Activated naive CD4-positive, alpha-beta T cell treated with anti-CD3 and anti-CD28 coated beads, Interleukin-2, amount 50 U/mL, for 72 hours (primary cell): ENCODE measurements around the gene ACAP3. TPM values are rescaled to one million over a fixed set of nuclear protein-coding genes. Genes with fewer than 3 reads are reported as not detected.
A peak's percentile ranks its signal among the peaks of the same experiment; 100 is the strongest.

Experiments used
- ATAC-seq, 2 donors: fragments of 150-1000 bp; cut with Tn5 transposase; 2 replicates each; pipeline ENCODE4 v1.10.0; 2021; ENCODE audit warnings: mild to moderate bottlenecking in 2 of 2, moderate library complexity in 2 of 2
- DNase-seq, 2 donors: peaks; one replicate each; pipeline ENCODE4 v3.0.0; 2021 to 2022; ENCODE audit warnings: low spot score in 2 of 2
- H3K27ac Mint-ChIP-seq, 2 donors: one replicate each; pipeline ENCODE4 v1.8.0; 2022; ENCODE audit warnings: mild to moderate bottlenecking in 2 of 2, mixed read lengths in 2 of 2
- H3K36me3 Mint-ChIP-seq, 2 donors: one replicate each; pipeline ENCODE4 v1.8.0; 2022; ENCODE audit warnings: mixed read lengths in 2 of 2
- H3K9me3 Mint-ChIP-seq, 2 donors: one replicate each; pipeline ENCODE4 v1.8.0; 2022; ENCODE audit warnings: mixed read lengths in 2 of 2
- total RNA-seq, 2 donors: library from RNA; stranded (reverse); gene quantifications; one replicate each; pipeline ENCODE4 v1.2.3, GENCODE V29; 2022

Gene ACAP3
- total RNA-seq, 2 donors from 2014 or later = 38.3 to 52.4 TPM

DNA sequence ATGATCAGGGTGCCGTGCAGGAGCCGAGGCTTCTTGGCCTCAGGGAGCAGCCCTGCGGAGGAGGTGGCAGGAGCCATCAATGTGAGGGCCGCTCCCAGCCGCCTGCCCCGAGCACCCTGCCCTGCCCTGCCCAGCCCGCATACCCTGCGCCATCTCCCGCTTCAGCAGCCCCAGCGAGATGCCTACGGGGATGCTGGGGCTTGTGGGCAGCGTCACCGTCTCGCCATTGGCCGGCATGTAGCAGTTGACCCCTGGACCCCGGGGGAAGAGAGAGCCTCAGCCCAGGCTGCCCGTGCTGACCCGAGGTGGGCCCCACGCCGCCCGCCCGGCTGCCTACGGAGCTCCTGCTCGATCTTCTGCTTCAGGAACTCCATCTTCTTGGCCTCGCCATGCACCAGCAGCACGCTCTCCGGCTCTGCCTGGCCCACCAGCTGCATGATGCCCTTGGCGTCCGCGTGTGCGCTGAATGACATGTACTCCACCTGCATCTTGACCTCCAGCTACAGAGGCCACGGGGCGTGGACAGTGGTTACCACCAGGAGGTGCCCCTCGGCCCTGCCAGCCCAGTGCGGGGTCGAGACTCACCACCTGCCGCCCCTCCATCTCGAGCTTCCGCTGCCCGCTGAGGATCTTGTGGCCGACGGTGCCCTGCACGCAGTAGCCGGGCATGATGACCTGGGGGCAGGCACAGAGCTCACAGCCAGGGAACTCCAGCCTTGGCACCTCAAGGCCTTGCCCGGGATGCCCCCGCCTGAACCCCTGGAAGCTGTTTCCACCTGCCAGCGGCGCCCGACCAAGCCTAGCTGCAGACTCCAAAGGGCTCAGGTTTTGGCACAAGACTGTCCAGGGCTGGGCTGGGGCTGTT is 5.0 kb upstream of the ACAP3 start:
- ATAC-seq (no peak), DNase-seq (no peak)
- Mint-ChIP-seq H3K27ac (no peak overlapping the region), H3K36me3 (no peaks in the 10 kb centered on the region), H3K9me3 (no peaks in the 10 kb centered on the region)

DNA sequence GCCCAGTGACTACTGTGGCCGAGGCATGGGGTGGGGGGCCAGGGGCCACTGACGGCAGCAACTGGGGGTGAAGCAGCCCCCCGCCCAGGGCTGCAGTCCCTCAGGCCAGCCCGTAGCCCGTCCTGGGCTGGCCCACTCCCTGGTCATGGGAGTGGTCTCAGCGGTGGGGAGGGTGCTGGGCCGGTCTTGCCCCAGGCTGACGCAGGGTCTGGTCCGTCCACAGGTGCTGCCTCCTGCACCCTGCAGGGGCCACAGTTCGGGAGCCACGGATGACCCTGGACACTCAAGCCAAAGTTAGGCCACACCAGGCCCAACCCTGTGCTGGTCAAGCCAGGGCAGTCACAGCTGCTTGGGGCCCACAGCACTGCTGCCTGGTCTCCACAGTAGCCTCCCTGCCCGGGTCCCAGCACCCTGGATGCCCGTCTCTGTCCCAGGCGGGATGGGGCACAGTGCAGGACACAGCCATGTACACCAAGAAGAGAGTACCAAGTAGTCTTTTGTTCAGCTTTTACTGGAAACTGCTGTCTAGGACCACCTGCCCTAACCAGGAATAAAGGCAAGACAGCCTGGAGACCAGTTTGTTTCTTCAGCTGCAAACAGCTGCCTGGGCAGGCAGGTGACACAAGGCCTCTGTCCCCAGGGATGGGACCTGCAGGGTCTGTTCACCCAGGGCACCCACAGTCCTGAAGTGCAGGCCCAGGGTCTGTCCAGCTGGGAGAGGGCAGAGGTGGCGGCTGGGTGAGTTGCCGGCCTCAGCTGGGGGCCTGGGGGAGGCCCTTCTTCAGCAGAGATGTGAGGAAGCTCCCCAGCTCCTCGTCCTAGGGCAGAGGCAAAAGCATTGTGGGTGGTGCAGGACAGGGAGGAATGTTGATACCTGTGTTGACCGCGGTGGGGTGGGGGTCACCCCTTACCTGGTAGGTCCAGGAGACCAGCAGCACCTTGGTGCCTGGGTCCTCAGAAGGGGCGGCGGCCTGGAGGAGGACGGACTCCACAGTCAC is 3.7 kb upstream of the ACAP3 start:
- DNase-seq (no peak), ATAC-seq (no peak)
- Mint-ChIP-seq H3K27ac (peak overlapping the region in 1 of 2 donors; percentile 27), H3K9me3 (no peaks in the 10 kb centered on the region), H3K36me3 (peaks cover 0 to 7% of the 10 kb centered on the region in 2 donors)

DNA sequence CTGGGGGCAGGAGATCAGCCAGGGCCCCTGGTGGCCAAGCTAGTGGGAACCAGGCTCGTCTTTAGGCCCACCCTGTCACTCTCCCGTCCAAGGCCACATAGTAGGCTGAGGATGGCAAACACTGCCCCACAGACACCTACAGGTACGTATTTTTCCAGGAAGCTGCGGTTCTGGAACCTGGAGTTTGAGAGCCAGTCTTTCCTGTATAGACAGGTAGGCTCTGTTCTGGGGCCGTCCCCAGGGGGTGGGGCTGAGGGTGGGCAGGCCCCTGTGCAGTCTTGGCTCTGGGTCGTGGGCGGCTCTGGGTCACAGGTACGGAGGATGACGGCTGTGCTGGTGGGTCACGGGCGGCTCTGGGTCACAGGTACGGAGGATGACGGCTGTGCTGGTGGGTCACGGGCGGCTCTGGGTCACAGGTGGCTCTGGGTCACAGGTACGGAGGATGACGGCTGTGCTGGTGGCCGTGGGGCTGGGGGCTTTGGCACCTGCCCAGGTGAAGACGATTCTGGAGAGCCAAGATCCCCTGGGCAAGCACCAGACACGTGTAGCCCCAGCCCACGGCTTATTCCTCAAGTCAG is 2.8 kb upstream of the ACAP3 start:
- H3K27ac Mint-ChIP-seq = peak overlapping the region in 1 of 2 donors; percentile 27

DNA sequence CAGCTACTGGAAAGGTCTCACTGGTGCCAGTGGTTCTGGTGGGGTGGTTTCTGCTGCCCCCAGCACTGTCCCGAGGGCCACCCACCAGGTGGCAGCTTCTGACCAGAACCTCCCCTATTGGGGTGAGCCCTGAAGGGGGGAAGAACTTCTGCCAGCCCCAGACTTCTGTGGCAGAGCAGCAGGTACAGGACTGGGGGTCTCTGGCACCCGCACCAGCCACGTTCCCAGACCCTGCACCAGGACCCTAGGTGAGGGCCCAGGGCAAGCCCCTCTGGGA is 2.3 kb upstream of the ACAP3 start:
- peak overlapping the region in 1 of 2 donors; percentile 63 for H3K27ac Mint-ChIP-seq
- no peaks in the 10 kb centered on the region for H3K9me3 Mint-ChIP-seq
- ATAC-seq (no peak), DNase-seq (no peak)
- H3K36me3 Mint-ChIP-seq = peaks cover 0 to 7% of the 10 kb centered on the region in 2 donors

More for the DNA sequence above, 2.8 kb upstream of the ACAP3 start:
- H3K9me3 Mint-ChIP-seq = no peaks in the 10 kb centered on the region
- no peak for ATAC-seq
- H3K36me3 Mint-ChIP-seq = peaks cover 0 to 7% of the 10 kb centered on the region in 2 donors
- DNase-seq = no peak

DNA sequence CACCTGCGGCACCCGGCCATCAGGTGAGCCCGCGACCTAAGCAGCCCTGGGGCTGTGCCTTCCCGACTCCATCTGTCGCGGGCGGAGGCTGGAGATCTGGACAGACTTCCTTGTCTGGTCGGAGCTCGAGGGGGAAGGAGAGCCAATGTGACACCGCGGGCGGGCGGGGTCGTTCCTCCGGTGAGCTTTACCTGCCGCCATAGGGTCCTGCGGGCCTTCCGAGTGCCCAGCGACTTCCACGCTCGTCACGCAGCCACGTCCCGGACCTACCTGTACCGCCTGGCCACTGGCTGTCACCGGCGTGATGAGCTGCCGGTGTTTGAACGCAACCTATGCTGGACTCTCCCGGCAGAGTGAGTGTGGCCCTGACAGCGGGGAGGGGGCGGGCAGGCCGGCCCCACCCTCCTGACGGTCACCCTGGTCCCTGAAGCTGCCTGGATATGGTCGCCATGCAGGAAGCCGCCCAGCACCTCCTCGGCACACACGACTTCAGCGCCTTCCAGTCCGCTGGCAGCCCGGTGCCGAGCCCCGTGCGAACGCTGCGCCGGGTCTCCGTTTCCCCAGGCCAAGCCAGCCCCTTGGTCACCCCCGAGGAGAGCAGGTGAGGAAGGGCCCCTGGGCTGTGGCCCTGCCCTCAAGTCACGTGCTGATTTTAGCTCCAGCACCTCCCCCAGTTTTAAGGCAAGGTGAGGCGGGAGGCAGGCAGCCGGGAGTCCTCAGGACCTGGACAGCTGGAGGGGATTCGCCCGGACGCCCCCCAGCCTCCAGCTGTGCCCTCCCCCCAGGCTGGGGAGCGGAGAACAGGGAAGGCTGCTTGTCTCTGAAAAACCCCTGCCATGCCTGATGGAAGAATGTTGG is 1.8 kb upstream of the ACAP3 start:
- no peak for ATAC-seq
- peaks cover 0 to 7% of the 10 kb centered on the region in 2 donors for H3K36me3 Mint-ChIP-seq
- peak overlapping the region; percentile 36 to 63 for H3K27ac Mint-ChIP-seq
- no peak for DNase-seq
- no peaks in the 10 kb centered on the region for H3K9me3 Mint-ChIP-seq

DNA sequence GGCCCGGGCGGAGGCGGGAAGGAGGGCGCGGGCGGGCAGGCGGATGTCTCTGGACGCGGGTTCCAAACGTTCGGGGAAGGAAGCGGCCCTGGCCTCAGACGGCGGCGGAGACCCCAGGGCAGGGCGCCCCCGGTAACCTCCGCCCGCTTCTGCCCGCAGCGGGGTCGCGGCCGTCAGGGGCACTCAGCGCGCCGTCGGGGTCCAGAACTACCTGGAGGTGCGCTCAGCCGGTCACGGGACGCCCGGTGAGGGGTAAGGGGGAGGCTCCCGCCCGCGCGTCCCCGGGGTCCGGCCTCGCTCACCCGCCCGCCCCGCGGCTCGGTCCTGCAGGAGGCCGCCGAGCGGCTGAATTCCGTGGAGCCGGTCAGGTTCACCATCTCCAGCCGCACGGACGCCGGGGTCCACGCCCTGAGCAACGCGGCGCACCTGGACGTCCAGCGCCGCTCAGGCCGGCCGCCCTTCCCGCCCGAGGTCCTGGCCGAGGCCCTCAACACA is 1.1 kb upstream of the ACAP3 start:
- DNase-seq (no peak), ATAC-seq (peak in 1 of 2 donors; percentile 1)
- no peaks in the 10 kb centered on the region for H3K9me3 Mint-ChIP-seq
- peaks cover 0 to 7% of the 10 kb centered on the region in 2 donors for H3K36me3 Mint-ChIP-seq
- peak overlapping the region; percentile 63 to 87 for H3K27ac Mint-ChIP-seq

DNA sequence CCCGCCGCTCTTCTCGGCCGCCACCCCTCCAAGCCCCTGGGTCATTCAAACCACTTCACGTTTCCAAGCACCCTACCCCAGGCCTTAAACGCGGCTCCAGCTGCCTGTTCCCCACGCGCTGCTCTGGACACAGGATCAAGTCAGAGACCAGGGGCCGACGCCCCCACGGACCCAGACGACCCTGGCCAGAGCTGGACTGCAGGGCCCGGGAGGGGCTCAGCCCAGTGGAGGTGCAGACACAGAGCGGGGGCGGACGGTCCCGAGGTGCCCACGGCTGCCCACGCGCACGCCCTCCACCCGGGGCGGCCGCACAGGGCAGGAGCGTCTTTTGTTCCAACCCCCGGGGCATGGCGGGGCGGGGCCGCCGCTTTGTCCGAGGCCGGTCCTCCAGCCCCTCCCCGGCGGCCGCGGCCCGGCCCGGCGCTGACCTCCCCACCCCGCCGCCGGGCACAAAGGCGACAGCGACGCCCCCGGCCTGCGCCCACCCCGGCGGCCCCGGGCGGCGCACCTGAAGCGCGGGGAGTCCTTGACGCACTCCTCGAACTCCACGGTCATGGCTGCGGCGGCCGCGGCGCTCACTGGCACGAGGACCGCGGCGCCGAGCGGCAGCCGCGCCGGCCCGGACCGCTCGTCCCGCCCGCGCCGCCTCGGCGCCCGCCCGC is 338 bp downstream of the ACAP3 start:
- Mint-ChIP-seq H3K36me3 (peaks cover 0 to 7% of the 10 kb centered on the region in 2 donors), H3K9me3 (no peaks in the 10 kb centered on the region), H3K27ac (peak overlapping the region; percentile 51 to 65)
- peak in 1 of 2 donors; percentile 3 for ATAC-seq
- DNase-seq = no peak

DNA sequence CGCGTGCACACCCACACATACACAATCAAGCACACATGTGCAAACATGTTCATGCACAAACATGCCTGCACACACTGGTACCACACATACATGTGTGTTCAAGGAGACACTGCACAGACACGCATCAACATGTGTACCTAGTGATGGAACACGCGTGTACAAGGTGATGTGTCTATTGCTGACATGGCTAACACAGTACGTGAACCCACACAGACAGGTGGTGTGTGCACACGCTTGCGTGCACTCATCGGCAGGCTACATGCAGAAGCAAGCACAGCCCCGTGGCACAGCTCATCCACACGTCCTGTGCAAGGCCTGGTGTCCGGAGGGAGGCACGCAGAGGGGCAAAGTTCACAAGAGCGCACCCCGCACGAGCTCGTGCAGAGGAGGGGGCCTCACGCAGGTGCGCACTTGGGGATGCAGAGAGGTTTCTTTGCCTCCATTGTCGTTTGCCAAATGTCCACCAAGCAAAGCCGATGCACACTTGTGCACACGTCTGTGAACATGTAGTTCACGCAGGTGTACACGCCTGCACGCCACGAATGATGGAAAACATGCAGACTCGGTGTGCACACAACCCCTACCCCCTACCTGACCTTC is 969 bp downstream of the ACAP3 start:
- ATAC-seq (no peak), DNase-seq (no peak)
- peak overlapping the region; percentile 51 to 86 for H3K27ac Mint-ChIP-seq
- no peaks in the 10 kb centered on the region for H3K9me3 Mint-ChIP-seq
- peaks cover 0 to 7% of the 10 kb centered on the region in 2 donors for H3K36me3 Mint-ChIP-seq

DNA sequence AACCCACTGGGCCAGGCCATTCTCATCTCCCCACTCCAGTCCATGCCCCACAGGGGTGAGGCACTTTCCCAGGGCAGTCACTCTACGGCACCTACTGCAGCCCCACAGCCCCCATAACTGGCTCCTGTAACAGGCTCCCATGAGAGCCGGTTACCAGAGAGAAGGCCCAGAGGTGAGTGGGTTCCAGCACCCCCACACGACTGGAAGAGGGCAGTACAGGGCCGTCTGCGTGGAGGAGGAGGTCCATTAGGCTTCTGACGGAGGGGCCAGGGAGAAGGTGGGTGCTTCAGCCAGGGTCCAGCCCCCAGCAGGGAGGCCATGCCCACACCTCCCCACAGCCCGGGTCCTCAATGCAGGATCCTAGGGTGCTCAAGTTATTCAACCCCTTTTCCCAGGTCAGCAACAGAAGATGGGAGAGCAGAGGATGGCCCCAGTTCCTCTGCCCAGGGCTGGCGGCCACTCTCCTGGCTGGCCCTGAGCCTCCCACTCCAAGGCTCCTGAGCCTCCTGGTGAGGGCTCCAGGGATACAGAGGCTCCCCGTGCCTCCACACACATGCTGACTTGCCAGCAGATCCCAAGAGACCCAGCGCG is 1.6 kb downstream of the ACAP3 start:
- no peak for ATAC-seq
- peak overlapping the region; percentile 51 to 86 for H3K27ac Mint-ChIP-seq
- no peaks in the 10 kb centered on the region for H3K9me3 Mint-ChIP-seq
- peaks cover 0 to 7% of the 10 kb centered on the region in 2 donors for H3K36me3 Mint-ChIP-seq
- no peak for DNase-seq

DNA sequence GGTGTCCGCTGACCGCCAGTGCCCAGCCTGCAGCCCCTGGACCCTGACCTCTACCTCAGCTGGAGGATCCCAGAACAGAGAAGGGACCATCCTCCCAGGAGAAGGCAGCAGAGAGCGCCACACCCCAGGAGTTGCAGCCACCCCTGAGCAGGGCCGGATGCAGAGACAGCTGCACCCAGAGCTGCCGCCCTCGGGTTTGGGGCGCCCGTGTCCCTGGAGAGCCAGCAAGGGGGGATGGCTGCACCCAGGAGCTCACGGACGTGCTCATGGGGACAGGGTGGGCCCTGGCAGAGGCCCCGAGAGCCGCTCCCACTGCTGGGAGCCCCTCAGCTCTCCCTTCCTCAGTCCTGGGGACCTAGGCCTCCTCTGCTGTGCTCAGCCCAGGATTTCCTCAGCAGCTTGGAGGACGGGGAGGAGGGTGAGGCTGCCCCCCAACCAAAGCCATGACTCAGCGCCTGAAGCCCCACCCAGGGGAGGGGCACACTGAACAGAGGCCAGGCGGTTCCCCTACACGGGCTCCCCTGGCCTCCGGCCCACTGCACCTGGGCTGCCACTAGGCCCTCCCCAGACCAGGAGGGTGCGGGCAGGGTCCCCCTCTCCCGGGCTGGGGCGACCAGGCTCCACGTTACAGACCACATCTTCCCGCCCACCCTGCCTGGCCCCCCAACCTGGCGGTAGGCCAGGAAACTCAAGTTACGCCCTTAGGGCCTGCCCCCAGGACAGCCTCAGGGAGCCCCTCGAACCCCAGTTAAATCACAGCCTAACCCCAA is 2.2 kb downstream of the ACAP3 start:
- DNase-seq (peak in 1 of 2 donors; percentile 63), ATAC-seq (peak in 1 of 2 donors; percentile 25)
- Mint-ChIP-seq H3K36me3 (peaks cover 0 to 7% of the 10 kb centered on the region in 2 donors), H3K27ac (peak overlapping the region in 1 of 2 donors; percentile 51), H3K9me3 (no peaks in the 10 kb centered on the region)

DNA sequence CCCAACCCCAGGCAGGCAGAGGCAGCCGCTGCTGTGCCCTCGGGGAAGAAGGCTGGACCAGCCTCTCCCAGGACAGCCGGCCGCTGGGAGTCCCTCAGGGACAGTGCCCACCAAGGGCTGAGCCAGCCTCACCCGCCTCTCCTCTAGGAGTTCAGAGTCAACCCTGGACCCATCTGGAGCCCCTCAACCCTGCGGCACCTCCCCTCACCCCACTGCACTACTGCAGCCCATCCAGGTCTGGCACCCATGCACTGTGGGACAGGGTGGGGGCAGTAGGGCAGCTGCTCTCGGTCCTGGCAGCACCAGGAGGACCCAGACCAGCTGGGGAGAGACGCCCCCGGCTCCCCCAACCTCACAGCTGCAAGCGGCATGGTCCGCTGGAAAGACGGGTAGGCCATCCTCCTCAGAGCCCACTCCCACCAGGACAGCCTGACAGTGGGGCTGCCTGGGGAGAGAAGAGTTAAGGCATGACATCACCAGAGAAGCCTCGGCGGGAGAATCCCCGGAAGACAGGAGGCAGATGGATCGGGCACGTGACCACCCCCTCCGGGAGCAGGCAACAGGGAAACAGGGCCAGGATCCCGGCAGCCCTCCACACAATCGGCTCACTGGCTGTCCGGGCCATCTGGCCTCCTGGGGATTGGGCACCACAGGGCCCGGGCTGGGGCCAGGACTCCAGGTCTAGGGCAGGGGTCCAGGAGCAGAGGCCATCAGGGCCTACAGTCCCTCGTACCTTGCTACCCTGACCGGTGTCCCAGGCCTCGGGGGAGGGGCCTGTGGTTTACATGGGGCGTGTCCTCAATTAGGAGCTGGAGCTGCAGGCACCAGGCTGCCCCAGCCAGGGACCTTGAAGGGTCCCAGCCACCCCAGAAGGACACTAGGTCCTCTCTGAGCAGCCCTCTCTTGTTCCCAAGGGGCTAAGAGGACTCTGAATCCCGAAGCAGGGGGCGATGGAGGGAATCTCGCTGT is 3.1 kb downstream of the ACAP3 start:
- Mint-ChIP-seq H3K9me3 (no peaks in the 10 kb centered on the region), H3K27ac (no peak overlapping the region), H3K36me3 (peaks cover 0 to 7% of the 10 kb centered on the region in 2 donors)
- DNase-seq (no peak), ATAC-seq (no peak)

DNA sequence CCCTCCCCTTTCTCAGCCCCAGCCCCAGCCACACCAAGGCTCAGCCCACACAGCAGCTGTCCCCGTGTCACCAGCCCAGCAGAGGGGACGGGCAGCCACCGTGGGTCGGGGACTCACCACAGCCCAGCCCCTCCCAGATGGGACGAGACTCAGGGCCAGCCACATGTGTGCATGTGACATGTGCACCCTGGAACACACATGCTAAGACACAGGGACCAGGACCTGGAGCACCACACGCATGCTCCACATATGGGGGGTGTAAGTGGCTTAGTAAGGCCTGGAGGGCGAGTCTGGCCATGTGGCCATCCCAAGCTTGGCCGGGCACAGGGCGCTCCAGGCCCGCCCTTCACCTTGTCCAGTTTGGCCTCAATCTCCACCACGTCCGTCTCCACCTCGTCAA is 4.0 kb downstream of the ACAP3 start:
- peaks cover 0 to 7% of the 10 kb centered on the region in 2 donors for H3K36me3 Mint-ChIP-seq
- H3K9me3 Mint-ChIP-seq = no peaks in the 10 kb centered on the region
- DNase-seq (no peak), ATAC-seq (no peak)
- H3K27ac Mint-ChIP-seq = no peak overlapping the region

DNA sequence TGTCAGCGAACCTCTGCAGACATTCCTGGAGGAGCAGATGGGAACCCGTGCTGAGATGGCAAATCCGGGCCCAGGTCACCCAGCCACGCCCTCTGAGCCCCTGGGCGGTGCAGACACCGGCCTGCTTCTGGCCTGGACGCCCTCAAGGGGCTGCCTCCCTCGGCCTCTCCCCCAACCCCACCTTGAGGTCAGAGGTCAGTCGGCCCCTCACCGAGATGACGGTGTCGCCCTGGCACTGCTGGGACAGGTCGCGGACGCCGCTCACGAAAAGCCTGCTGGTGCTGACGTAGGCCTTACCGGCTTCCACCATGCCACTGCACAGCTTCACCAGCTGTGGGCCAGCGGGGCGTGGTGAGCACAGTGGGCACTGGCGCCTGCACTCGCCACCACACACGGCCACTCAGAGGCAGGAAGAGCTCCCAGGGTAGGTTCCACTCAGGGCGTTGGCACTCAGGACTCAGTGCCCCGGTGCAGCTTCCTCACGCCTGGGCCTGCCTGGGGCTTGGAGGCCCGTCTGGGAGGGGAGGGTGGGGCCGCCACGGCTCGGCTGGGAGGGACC is 4.7 kb downstream of the ACAP3 start:
- DNase-seq = no peak
- Mint-ChIP-seq H3K27ac (no peak overlapping the region), H3K36me3 (peaks cover 0 to 7% of the 10 kb centered on the region in 2 donors), H3K9me3 (no peaks in the 10 kb centered on the region)
- no peak for ATAC-seq
